Heart right ventricle (tissue), 16 donors: ENCODE data around the gene GRIK4. TPM values are rescaled to one million over a fixed set of nuclear protein-coding genes. Genes with fewer than 3 reads are reported as not detected.

Source experiments
- ATAC-seq, 8 donors: fragments of 200-7000 bp; cut with Tn5 transposase; one replicate each; pipeline ENCODE4 v1.9.1; 2020; ENCODE audit warnings: mild to moderate bottlenecking in 8 of 8, moderate library complexity in 8 of 8, moderate number of reproducible peaks in 1 of 8
- DNase-seq, 2 donors: peaks; one replicate each; pipeline ENCODE4 v3.0.0-alpha.2; 2020
- H3K27ac ChIP-seq, 10 donors: fragments of 200-600 bp; sonication (generic) in 2 of 10; one replicate each; pipeline versions ENCODE4 v1.5.0 to v1.8.0; 2020 to 2022; ENCODE audit warnings: mild to moderate bottlenecking in 3 of 10
- H3K27me3 ChIP-seq, 7 donors: fragments of 200-600 bp; one replicate each; pipeline ENCODE4 v1.8.0; 2021 to 2022; ENCODE audit warnings: mild to moderate bottlenecking in 2 of 7
- H3K36me3 ChIP-seq, 9 donors: fragments of 200-600 bp; sonication (generic) in 1 of 9; one replicate each; pipeline versions ENCODE4 v1.5.0 to v1.8.0; 2020 to 2022; ENCODE audit warnings: mild to moderate bottlenecking in 2 of 9
- H3K4me1 ChIP-seq, 9 donors: fragments of 200-600 bp; sonication (generic) in 1 of 9; one replicate each; pipeline versions ENCODE4 v1.5.0 to v1.8.0; 2020 to 2022; ENCODE audit warnings: mild to moderate bottlenecking in 4 of 9
- H3K4me3 ChIP-seq, 10 donors: fragments of 200-600 bp; sonication (generic) in 2 of 10; one replicate each; pipeline versions ENCODE4 v1.5.0 to v1.8.0; 2020 to 2022; ENCODE audit warnings: mild to moderate bottlenecking in 7 of 10, moderate library complexity in 2 of 10
- H3K9me3 ChIP-seq, 11 donors: fragments of 200-600 bp in 10 of 11; sonication (generic) in 2 of 11; one replicate each; pipeline versions ENCODE4 v1.5.0 to v1.8.0; 2013 to 2022; ENCODE audit warnings: mild to moderate bottlenecking in 2 of 11, control low read depth in 1 of 11, moderate library complexity in 1 of 11
- CTCF ChIP-seq, 9 donors: fragments of 200-600 bp; sonication (generic) in 2 of 9; IDR thresholded peaks; one replicate each; pipeline versions ENCODE4 v1.5.0 to v1.8.0; 2021 to 2022; ENCODE audit warnings: antibody characterized with exemption in 9 of 9, mild to moderate bottlenecking in 5 of 9, moderate library complexity in 1 of 9
- WGBS, 2 donors: extraction: QIAGEN DNeasy Blood & Tissue Kit; methylation state at CpG; one replicate each; pipeline ENCODE4 v1.1.7; 2013; ENCODE audit warnings: inconsistent platforms in 1 of 2; 5-methylcytosine and 5-hydroxymethylcytosine counted together
- intact Hi-C, 10 donors: fragments of 100-400 bp; cut with DNase I; formaldehyde crosslinking; loops; one replicate each; pipeline versions ENCODE4 v1.11.1 to v1.14.2; 2022
- polyA plus RNA-seq, 2 donors: library from polyadenylated mRNA; stranded (reverse); fragments of 200-250 nt; gene quantifications; one replicate each; pipeline ENCODE4 v1.2.3, GENCODE V29; 2013
- total RNA-seq, 10 donors: library from RNA; stranded (reverse); fragmentation: NEBNext Ultra II Directional in 3 of 10; extraction: Animal tissue kit (Norgen Biotek cat#: 25700) in 3 of 10; gene quantifications; one replicate each; pipeline versions ENCODE4 v1.2.1 to v1.2.4, GENCODE V29; 2021 to 2023
- donor health status: Arrhythmogenic right ventricular cardiomyopathy.
- donor health status: ischemic (EF 13 %, LVEDD 7.1; RV severe dilation, severe dysfunction).
- donor health status: healthy with polysubstance abuse.
- donor health status: DM: no; HTN: yes; CAD: no.
- donor health status: DM: no; HTN: no; CAD: no.
- donor health status: ischemic (EF 25% LVEDD 6.9; RV normal size, moderate dysfunction).
- donor health status: ischemic (EF 25% LVEDD 5.7; RV mildly dilated, moderate dysfunction).
- donor health status: healthy.
- donor health status: DM: yes; HTN: yes; CAD: no.
- donor health status: Ischemic cardiomyopathy.
- donor health status: ischemic (EF 35%, LVEDD 5.7; RV mildly dilated, moderate dysfunction).
- donor health status: nonischemic (EF 11% LVEDD 7.7; RV severe dilation, severe dysfunction).
- donor health status: DM: yes; HTN: yes; CAD: no.
- donor health status: PGD.
- donor health status: ischemic (EF 29% LVEDD 5.4; RV normal size, mild dysfunction).
- donor health status: nonischemic (EF 23%, LVEDD 6.1; RV moderate dilation, normal function).

Gene GRIK4
- total and polyA plus RNA-seq, 12 donors = 0.01 to 0.85 (median 0.37) TPM; not detected in 6

DNA sequence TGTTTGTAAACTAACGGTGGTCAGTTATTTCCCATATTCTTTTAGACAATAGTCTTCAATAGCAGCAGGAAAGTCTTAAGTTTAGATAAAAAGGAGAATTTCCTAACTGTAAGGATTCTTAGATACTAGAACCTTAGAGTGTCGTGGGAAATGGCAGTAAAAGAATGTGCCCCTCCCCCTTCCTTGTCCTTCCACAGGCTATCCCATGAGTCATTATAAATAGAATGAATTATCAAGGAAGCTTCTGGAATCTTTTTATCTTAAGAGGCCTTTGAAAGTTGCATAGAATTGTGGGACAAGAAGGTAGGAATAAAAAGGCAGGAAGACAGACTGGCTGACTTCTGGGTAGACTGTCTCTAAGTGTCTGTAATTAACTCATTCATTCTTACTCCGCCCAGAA lies 347.2 kb downstream of the GRIK4 start:
- Histone ChIP-seq H3K27ac (no peak overlapping the region), H3K36me3 (no peaks in the 10 kb centered on the region), H3K27me3 (peaks cover 0 to 19% (median 0%) of the 10 kb centered on the region in 7 donors), H3K4me3 (no peak overlapping the region), H3K9me3 (no peaks in the 10 kb centered on the region), H3K4me1 (peaks cover 0 to 15% (median 8%) of the 10 kb centered on the region in 9 donors)
- DNase-seq (no peak), ATAC-seq (no peak)
- TF ChIP-seq CTCF (IDR thresholded peaks at IDR 0.05) = no peak
- 37 to 41% methylated on average over 3 of the region's 3 CpGs for WGBS, 2 donors
- intact Hi-C loops = no loop called here

DNA sequence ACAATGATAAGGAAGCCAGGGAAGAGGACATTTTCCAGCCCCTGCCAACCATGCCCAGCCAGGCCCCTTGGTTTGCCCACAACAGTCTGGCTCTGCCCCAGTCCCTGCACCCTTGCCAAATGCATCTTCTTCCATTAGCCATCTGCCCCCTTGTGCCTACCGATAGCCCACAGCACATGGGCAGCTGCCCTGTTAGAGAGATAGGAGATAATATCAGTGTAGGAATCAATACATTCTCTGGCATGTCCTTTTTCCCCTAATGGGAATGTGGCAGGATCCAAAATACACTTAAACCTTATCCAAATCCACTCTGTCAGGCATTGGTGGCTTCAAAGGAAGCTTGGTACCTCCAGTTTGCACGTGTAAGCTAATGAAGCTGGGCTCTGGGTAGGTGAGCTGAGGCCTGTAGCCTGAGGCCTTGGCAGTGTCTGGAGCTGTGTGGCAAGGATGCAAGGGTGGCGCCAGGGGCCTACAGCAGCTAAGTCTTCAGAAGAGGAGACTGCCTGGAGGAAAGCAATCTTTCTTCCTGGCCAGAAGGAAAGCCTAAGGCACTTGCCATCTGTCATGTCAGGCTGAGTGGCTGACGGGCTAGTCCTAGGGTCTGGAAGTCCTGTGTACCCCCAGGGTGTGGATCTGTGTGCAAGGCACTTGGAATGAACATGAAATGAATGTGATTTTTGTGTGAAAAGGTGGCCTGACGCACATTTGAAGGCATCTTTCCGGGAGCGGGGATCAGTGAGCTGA lies 348.2 kb downstream of the GRIK4 start:
- ATAC-seq = no peak
- intact Hi-C loops = no loop called here
- no peak for DNase-seq
- no peak for TF ChIP-seq CTCF (IDR thresholded peaks at IDR 0.05)
- Histone ChIP-seq H3K27ac (no peak overlapping the region), H3K4me1 (peaks cover 0 to 15% (median 8%) of the 10 kb centered on the region in 9 donors), H3K36me3 (no peaks in the 10 kb centered on the region), H3K9me3 (no peaks in the 10 kb centered on the region), H3K27me3 (peaks cover 0 to 13% (median 0%) of the 10 kb centered on the region in 7 donors), H3K4me3 (no peak overlapping the region)
- 89 to 92% methylated on average over 7 of the region's 7 CpGs for WGBS, 2 donors

GRCh38 chr11:120863359-120863758 lies 351.8 kb downstream of the GRIK4 start:
- ATAC-seq (no peak), DNase-seq (no peak)
- TF ChIP-seq CTCF (IDR thresholded peaks at IDR 0.05) = no peak
- Histone ChIP-seq H3K27ac (no peak overlapping the region), H3K36me3 (no peaks in the 10 kb centered on the region), H3K27me3 (peaks cover 0 to 24% (median 18%) of the 10 kb centered on the region in 7 donors), H3K4me1 (peaks cover 0 to 12% (median 7%) of the 10 kb centered on the region in 9 donors), H3K4me3 (no peak overlapping the region), H3K9me3 (no peaks in the 10 kb centered on the region)
- intact Hi-C loops = no loop called here
- WGBS, 2 donors = 93 to 97% methylated on average over 2 of the region's 2 CpGs

DNA sequence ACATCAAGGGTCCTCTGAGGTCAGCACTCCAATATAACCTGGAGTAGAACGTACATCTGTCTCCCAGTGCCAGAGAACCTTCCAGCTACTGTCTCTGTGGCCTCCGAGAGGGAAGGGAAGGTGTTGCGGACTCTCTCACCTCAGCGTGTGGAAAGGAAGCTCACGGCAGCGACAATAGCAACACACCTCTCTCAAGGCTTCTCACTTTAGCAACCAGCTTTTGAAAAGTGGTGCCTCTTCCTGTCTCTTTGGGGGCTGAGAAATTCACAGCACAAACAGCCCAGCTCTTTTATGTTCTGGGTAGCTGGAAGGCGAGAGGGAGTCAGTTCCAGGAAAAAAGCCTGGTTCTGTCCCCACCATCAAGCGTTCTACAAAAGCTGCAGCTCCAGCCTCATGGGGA lies 355.5 kb downstream of the GRIK4 start:
- no peak overlapping the region for H3K27ac ChIP-seq
- H3K9me3 ChIP-seq = no peaks in the 10 kb centered on the region
- peaks cover 0 to 32% (median 18%) of the 10 kb centered on the region in 7 donors for H3K27me3 ChIP-seq
- no peak for ATAC-seq
- no peaks in the 10 kb centered on the region for H3K36me3 ChIP-seq
- WGBS, 2 donors = 59 to 79% methylated on average over 8 of the region's 8 CpGs
- intact Hi-C loops = no loop called here
- H3K4me1 ChIP-seq = no peaks in the 10 kb centered on the region
- TF ChIP-seq CTCF (IDR thresholded peaks at IDR 0.05) = no peak
- no peak for DNase-seq
- no peak overlapping the region for H3K4me3 ChIP-seq
